Stimulated activated CD4-positive, alpha-beta T cell treated with anti-CD3 and anti-CD28 coated beads, Interleukin-1b, Interleukin-23, amount 100 ng/mL, for 1 hour (primary cell): ENCODE data around the gene SLC2A4.
"Not testable (repeated sequence)": the region's sequence is repeated elsewhere in the genome, so short reads cannot be mapped to it uniquely, and the experiment has no call there.

Experiments used
- DNase-seq, 2 donors: peaks; one replicate each; pipeline ENCODE4 v3.0.0-alpha.2; 2020; ENCODE audit warnings: low read depth in 2 of 2

Gene SLC2A4

GRCh38 chr17:7281074-7281952 lies at the start of gene SLC2A4:
Gene SLC2A4, plus strand, starts transcription at chr17:7281718. Its CDS starts 217 bp downstream, at chr17:7281935.
- DNase-seq: peak; percentile 58 to 85

DNA sequence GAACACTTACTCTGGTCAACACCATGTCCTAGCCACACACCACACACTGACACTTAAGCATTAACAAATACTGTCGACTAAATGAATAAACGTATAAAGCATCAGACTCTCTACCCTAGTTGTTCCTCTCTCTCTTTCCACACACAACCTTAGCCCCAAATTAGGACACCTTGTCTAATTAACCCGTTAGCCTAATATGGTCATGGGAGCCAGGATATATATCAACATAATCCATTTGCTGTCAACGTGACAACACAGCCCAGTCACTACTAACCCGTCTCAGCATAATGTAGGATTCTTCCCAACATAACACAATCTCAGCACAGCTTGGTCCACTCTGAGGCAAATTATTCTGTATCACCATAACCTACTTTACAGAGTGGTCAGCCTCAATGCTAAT lies 49.4 kb upstream of the SLC2A4 start:
- no peak for DNase-seq

GRCh38 chr17:7233701-7234082 lies 47.8 kb upstream of the SLC2A4 start:
- DNase-seq: no peak

GRCh38 chr17:7234083-7234951 lies 47.2 kb upstream of the SLC2A4 start, which contains the start of gene DVL2:
Gene DVL2, minus strand, starts transcription at chr17:7234517. Its CDS starts 255 bp downstream, at chr17:7234262.
- DNase-seq: peak; percentile 90 to 92

- no peak for DNase-seq
These were observed 45.5 kb upstream of the SLC2A4 start for GRCh38 chr17:7235693-7236665.

GRCh38 chr17:7236808-7237207 lies 44.7 kb upstream of the SLC2A4 start:
- DNase-seq: no peak

- DNase-seq: no peak
These were observed 44.2 kb upstream of the SLC2A4 start for GRCh38 chr17:7237266-7237760.

DNA sequence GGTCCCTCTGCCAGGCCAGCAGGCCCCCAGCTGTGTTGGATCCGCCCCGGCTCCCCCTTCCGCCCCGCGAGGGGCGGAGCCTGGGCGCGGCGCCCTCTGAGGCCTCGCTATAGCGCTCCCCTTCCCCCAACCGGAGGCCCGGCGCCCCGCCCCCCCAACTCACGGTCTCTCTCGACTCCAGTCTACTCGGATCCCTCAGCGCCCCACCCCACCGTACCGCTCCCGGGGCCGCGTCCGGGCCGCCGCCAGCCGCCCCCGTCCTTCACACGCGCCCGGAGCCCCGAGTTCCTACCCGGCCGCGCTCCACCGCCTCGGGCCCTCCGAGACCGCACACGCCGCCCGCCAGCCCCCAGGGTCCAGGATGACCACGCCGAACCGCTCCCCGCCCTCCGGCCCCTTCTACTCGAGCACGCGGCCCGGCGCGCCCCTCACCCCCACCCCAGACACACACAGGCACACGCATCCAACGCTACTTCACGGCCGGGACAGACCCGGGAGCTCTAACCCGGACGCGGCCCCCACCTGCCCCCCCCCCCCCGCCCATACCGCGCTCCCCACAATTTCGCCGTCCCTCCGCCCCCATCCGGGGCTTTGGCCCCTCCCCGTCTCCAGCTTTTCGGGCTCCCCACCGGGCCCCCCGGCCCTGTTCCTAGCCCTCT lies 43.6 kb upstream of the SLC2A4 start:
- peak; percentile 69 to 81 for DNase-seq

- DNase-seq: no peak
These were observed 43.0 kb upstream of the SLC2A4 start for GRCh38 chr17:7238420-7239090.

DNA sequence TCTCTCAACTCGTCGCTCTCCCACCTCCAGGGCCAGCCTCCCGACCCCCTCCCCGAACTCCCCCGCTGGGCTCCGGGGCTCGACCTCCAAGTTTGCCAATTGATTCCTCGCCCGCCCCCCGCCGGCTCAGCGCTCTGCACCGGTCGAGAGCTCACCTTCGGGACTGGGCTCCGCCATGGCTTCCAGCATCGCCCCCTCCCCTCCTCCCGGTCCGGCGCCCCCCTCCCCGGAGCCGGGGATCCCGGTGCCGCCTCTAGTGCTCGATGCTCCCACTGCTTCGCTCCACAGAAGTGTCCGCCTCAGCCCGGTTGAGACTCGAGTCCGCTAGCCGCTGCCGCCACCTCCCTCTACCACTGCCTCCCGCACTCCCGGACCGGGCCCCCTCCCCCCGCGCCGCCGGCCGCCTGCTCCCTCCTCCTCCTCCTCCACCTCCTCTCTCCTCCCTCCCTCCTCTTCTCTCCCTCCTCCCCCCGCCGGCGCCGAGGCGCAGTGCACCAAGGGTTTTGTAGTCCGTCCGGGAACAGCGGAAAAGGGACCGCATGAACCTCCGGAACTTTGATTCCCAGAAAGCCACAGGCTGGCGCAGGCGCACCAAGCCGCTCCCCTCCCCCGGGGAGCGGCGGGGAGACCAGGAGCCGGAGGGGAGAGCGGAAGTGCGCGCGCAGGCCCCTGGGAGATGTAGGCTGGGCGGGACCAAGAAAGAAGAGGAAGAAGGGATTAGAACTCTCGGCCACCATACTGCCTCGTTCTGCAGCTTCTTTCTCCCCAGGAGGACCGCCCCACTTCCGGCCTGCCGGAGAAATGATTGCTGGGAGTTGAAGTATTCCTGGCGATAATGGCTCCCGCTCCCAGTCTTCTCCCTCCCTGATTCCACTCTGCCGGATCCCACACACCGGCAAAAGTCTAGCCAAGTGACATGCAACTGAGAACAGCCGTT lies 42.2 kb upstream of the SLC2A4 start, which contains the start of gene PHF23:
Gene PHF23 (minus strand): TSS at position 367 of the 937 bp plus-strand sequence. CDS start 178 bp downstream, at position 189.
- peak; percentile 88 to 96 for DNase-seq

GRCh38 chr17:7240375-7240774 lies 41.1 kb upstream of the SLC2A4 start:
- DNase-seq: no peak

- DNase-seq: no peak
These were observed 40.3 kb upstream of the SLC2A4 start for GRCh38 chr17:7241090-7241733.

GRCh38 chr17:7241783-7242716 lies 39.5 kb upstream of the SLC2A4 start, which contains the start of gene GABARAP:
Gene GABARAP, minus strand, starts transcription at chr17:7242449. Its CDS starts 119 bp downstream, at chr17:7242330.
- DNase-seq: peak; percentile 84 to 96

- peak; percentile 81 to 84 for DNase-seq
These were observed 38.6 kb upstream of the SLC2A4 start for GRCh38 chr17:7242717-7243452.

DNA sequence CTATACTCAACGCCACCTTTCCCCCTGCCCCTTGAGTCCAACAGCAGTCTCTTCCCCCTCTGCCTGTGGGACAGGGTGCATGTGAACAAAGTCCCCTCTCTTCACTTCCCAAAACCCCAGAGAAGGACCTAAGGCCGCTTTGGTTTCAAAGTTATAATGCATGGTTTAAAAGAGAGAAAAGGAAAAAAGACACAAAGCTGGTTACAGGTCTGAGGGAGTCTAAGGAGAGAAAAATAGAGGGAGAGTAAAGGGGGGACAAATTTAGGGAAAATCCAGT lies 38.1 kb upstream of the SLC2A4 start:
- no peak for DNase-seq

- not testable (repeated sequence) for DNase-seq
These were observed 37.7 kb upstream of the SLC2A4 start for GRCh38 chr17:7243838-7244237.
